CD14-positive monocyte (primary cell): ENCODE data around the gene NPAS3. TPM values are rescaled to one million over a fixed set of nuclear protein-coding genes. Genes with fewer than 3 reads are reported as not detected.

Experiments used
- DNase-seq, 3 donors: peaks; one replicate each; pipeline ENCODE4 v3.0.0-alpha.2; 2011 to 2022
- H2AFZ ChIP-seq: 2 replicates; pipeline ENCODE4 v1.6.0; 2012; ENCODE audit warnings: mild to moderate bottlenecking, low read depth, low read length, inconsistent platforms; ENCODE audit not compliant: insufficient read depth, poor library complexity, severe bottlenecking
- H3K27ac ChIP-seq, 2 donors: 1 replicate in 1 of 2; 2 replicates in 1 of 2; pipeline ENCODE4 v1.5.1; 2012 to 2013; ENCODE audit warnings: low read length in 2 of 2, control low read depth in 1 of 2, inconsistent platforms in 1 of 2, low read depth in 1 of 2, mild to moderate bottlenecking in 1 of 2
- H3K27me3 ChIP-seq, 2 donors: one replicate each; pipeline versions ENCODE4 v1.6.0 to v1.6.1; 2011 to 2013; ENCODE audit warnings: low read length in 2 of 2; ENCODE audit not compliant: control insufficient read depth in 2 of 2, insufficient read depth in 2 of 2
- H3K36me3 ChIP-seq, 2 donors: replicated peaks in 1 of 2; 1 replicate in 1 of 2; 2 replicates in 1 of 2; pipeline versions ENCODE4 v1.5.1 to v1.6.1; 2012 to 2013; ENCODE audit warnings: low read length in 2 of 2, control low read depth in 1 of 2, inconsistent platforms in 1 of 2, mild to moderate bottlenecking in 1 of 2; ENCODE audit not compliant: insufficient read depth in 2 of 2, control insufficient read depth in 1 of 2
- H3K4me1 ChIP-seq, 2 donors: 1 replicate in 1 of 2; 2 replicates in 1 of 2; pipeline versions ENCODE4 v1.5.1 to v1.6.1; 2012 to 2013; ENCODE audit warnings: low read length in 2 of 2, control low read depth in 1 of 2, inconsistent platforms in 1 of 2, mild to moderate bottlenecking in 1 of 2, moderate library complexity in 1 of 2; ENCODE audit not compliant: insufficient read depth in 2 of 2, control insufficient read depth in 1 of 2
- H3K4me2 ChIP-seq: replicated peaks from 2 replicates; pipeline ENCODE3; 2012; ENCODE audit warnings: low read length, moderate library complexity, mild to moderate bottlenecking; ENCODE audit not compliant: poor library complexity, severe bottlenecking; ENCODE audit errors: extremely low read depth
- H3K4me3 ChIP-seq, 3 experiments: fragments of 200-600 bp in 1 of 3; sonication (generic) in 1 of 3; replicated peaks in 1 of 3; 1 replicate in 2 of 3; 2 replicates in 1 of 3; pipeline ENCODE4 v1.5.1; 2011 to 2013; ENCODE audit warnings: low read length in 3 of 3, mild to moderate bottlenecking in 3 of 3, control low read depth in 2 of 3, low read depth in 2 of 3, inconsistent platforms in 1 of 3, moderate library complexity in 1 of 3
- H3K79me2 ChIP-seq: 2 replicates; pipeline ENCODE4 v1.6.0; 2012; ENCODE audit warnings: mild to moderate bottlenecking, control low read depth, inconsistent platforms, low read length, moderate library complexity; ENCODE audit not compliant: insufficient read depth
- H3K9ac ChIP-seq: 2 replicates; pipeline ENCODE4 v1.6.0; 2017; ENCODE audit warnings: low read length, mild to moderate bottlenecking; ENCODE audit not compliant: insufficient read depth, poor library complexity, severe bottlenecking
- H3K9me3 ChIP-seq, 2 donors: replicated peaks in 1 of 2; 1 replicate in 1 of 2; 2 replicates in 1 of 2; pipeline versions ENCODE4 v1.5.1 to v1.6.1; 2012 to 2013; ENCODE audit warnings: low read length in 2 of 2, control low read depth in 1 of 2; ENCODE audit not compliant: control insufficient read depth in 1 of 2, insufficient read depth in 1 of 2
- H4K20me1 ChIP-seq: 2 replicates; pipeline ENCODE4 v1.6.0; 2012; ENCODE audit warnings: mild to moderate bottlenecking, low read length, control low read depth, moderate library complexity; ENCODE audit not compliant: insufficient read depth
- H3K27ac Mint-ChIP-seq, 7 donors: one replicate each; pipeline ENCODE4 v1.8.0; 2020; ENCODE audit warnings: mild to moderate bottlenecking in 7 of 7, mixed read lengths in 7 of 7, moderate library complexity in 6 of 7, inconsistent platforms in 2 of 7
- H3K27me3 Mint-ChIP-seq, 3 donors: one replicate each; pipeline ENCODE4 v1.8.0; 2021 to 2022; ENCODE audit warnings: low read depth in 3 of 3, mild to moderate bottlenecking in 3 of 3, mixed read lengths in 3 of 3, moderate library complexity in 3 of 3, inconsistent platforms in 1 of 3
- H3K36me3 Mint-ChIP-seq, 2 donors: one replicate each; pipeline ENCODE4 v1.8.0; 2020; ENCODE audit warnings: mixed read lengths in 2 of 2, inconsistent platforms in 1 of 2, mild to moderate bottlenecking in 1 of 2
- H3K4me1 Mint-ChIP-seq: one replicate; pipeline ENCODE4 v1.8.0; 2020; ENCODE audit warnings: mild to moderate bottlenecking, mixed read lengths
- H3K4me3 Mint-ChIP-seq, 2 donors: one replicate each; pipeline ENCODE4 v1.8.0; 2020; ENCODE audit warnings: mild to moderate bottlenecking in 2 of 2, mixed read lengths in 2 of 2, moderate library complexity in 1 of 2
- H3K9me3 Mint-ChIP-seq, 7 donors: one replicate each; pipeline ENCODE4 v1.8.0; 2020 to 2022; ENCODE audit warnings: mixed read lengths in 7 of 7, mild to moderate bottlenecking in 6 of 7, moderate library complexity in 6 of 7, inconsistent platforms in 2 of 7
- CTCF ChIP-seq: fragments of 200-600 bp; IDR thresholded peaks from one replicate; pipeline ENCODE4 v1.8.0; 2022; ENCODE audit warnings: antibody characterized with exemption, mild to moderate bottlenecking
- WGBS: methylation state at CpG from one replicate; pipeline ENCODE4 v1.1.5; 2013; ENCODE audit warnings: missing lambda C conversion rate; ENCODE audit not compliant: insufficient coverage; 5-methylcytosine and 5-hydroxymethylcytosine counted together
- intact Hi-C, 2 donors: fragments of 100-400 bp; cut with micrococcal nuclease; formaldehyde crosslinking; loops; one replicate each; pipeline versions ENCODE4 v1.15.0 to v1.15.1; 2023
- polyA plus RNA-seq, 3 donors: library from polyadenylated mRNA; depleted of rRNA in 1 of 3; unstranded in 2 of 3; stranded (reverse) in 1 of 3; fragments of 300-500 nt in 2 of 3; fragments of >200 nt in 1 of 3; fragmentation: Illumina TruSeq in 2 of 3; gene quantifications; 1 replicate in 2 of 3; 2 replicates in 1 of 3; pipeline ENCODE4 v1.2.3, GENCODE V29; 2012 to 2021

Gene NPAS3
- polyA plus RNA-seq, 3 donors, result not detected

GRCh38 chr14:33774723-33775470, 836.2 kb downstream of the NPAS3 start:
- Histone ChIP-seq H3K27ac (no peak overlapping the region), H3K36me3 (no peaks in the 10 kb centered on the region), H2AFZ (no peak overlapping the region), H3K4me1 (no peaks in the 10 kb centered on the region), H3K4me3 (no peak overlapping the region), H3K27me3 (no peaks in the 10 kb centered on the region), H3K9ac (no peak overlapping the region), H3K79me2 (no peaks in the 10 kb centered on the region), H3K4me2 (no peak overlapping the region), H4K20me1 (no peaks in the 10 kb centered on the region), H3K9me3 (no peaks in the 10 kb centered on the region)
- Mint-ChIP-seq H3K9me3 (no peaks in the 10 kb centered on the region), H3K27ac (no peak overlapping the region), H3K36me3 (no peaks in the 10 kb centered on the region), H3K27me3 (peaks cover 0 to 9% (median 2%) of the 10 kb centered on the region in 3 donors), H3K4me3 (no peak overlapping the region), H3K4me1 (no peaks in the 10 kb centered on the region)
- 55% methylated on average over 7 of the region's 11 CpGs for WGBS
- DNase-seq, result no peak
- TF ChIP-seq CTCF, result no peak
- intact Hi-C loops, result no loop called here

- Histone ChIP-seq H3K9ac (no peak overlapping the region), H4K20me1 (no peaks in the 10 kb centered on the region), H3K27ac (no peak overlapping the region), H3K4me1 (no peaks in the 10 kb centered on the region), H3K27me3 (no peaks in the 10 kb centered on the region), H3K4me3 (no peak overlapping the region), H3K9me3 (no peaks in the 10 kb centered on the region), H3K4me2 (no peak overlapping the region), H2AFZ (no peak overlapping the region), H3K36me3 (no peaks in the 10 kb centered on the region), H3K79me2 (no peaks in the 10 kb centered on the region)
- no peak for DNase-seq
- no peak for TF ChIP-seq CTCF
- no peak overlapping the region for H3K4me3 Mint-ChIP-seq
- H3K27me3 Mint-ChIP-seq, result peaks cover 0 to 8% (median 2%) of the 10 kb centered on the region in 3 donors
- H3K36me3 Mint-ChIP-seq, result no peaks in the 10 kb centered on the region
- H3K9me3 Mint-ChIP-seq, result no peaks in the 10 kb centered on the region
- WGBS, result no CpG with 5 or more reads among the region's 6 CpGs
- H3K4me1 Mint-ChIP-seq, result no peaks in the 10 kb centered on the region
- no peak overlapping the region for H3K27ac Mint-ChIP-seq
- intact Hi-C loops, result no loop called here
These were observed 838.2 kb downstream of the NPAS3 start for GRCh38 chr14:33776871-33777270.
